ENCODE results near the gene TTC22.

The TTC22 gene

GRCh38 chr1:54795356-54795665, 5.8 kb downstream of the TTC22 start:
- TF ChIP-seq GATA2 (IDR thresholded peaks at IDR 0.05; ENCODE audit: low read depth, low read length) (no peak), GATA3 (IDR thresholded peaks at IDR 0.05; ENCODE audit: low read depth, low read length) (no peak)

- TF ChIP-seq GATA3 (IDR thresholded peaks at IDR 0.05; ENCODE audit: low read depth, low read length) (no peak), GATA2 (IDR thresholded peaks at IDR 0.05; ENCODE audit: low read depth, low read length) (no peak)
Observed at GRCh38 chr1:54794451-54795355, 6.4 kb downstream of the TTC22 start.

GRCh38 chr1:54792686-54793282, 8.3 kb downstream of the TTC22 start:
- TF ChIP-seq GATA2 (IDR thresholded peaks at IDR 0.05; ENCODE audit: low read depth, low read length) = peak; percentile 92
- TF ChIP-seq GATA3 (IDR thresholded peaks at IDR 0.05; ENCODE audit: low read depth, low read length) = 0 out of 2 replicates have a peak, but pooled peaks have one; percentile 35

GRCh38 chr1:54791880-54792522, 9.1 kb downstream of the TTC22 start:
- no peak for TF ChIP-seq GATA2 (IDR thresholded peaks at IDR 0.05; ENCODE audit: low read depth, low read length)
- no peak for TF ChIP-seq GATA3 (IDR thresholded peaks at IDR 0.05; ENCODE audit: low read depth, low read length)

- TF ChIP-seq GATA2 (IDR thresholded peaks at IDR 0.05; ENCODE audit: low read depth, low read length) = no peak
- no peak for TF ChIP-seq GATA3 (IDR thresholded peaks at IDR 0.05; ENCODE audit: low read depth, low read length)
Observed at GRCh38 chr1:54788459-54788858, 12.7 kb downstream of the TTC22 start.

GRCh38 chr1:54787604-54788003, 13.5 kb downstream of the TTC22 start:
- TF ChIP-seq GATA3 (IDR thresholded peaks at IDR 0.05; ENCODE audit: low read depth, low read length) (no peak), GATA2 (IDR thresholded peaks at IDR 0.05; ENCODE audit: low read depth, low read length) (no peak)

- no peak for TF ChIP-seq GATA2 (IDR thresholded peaks at IDR 0.05; ENCODE audit: low read depth, low read length)
- TF ChIP-seq GATA3 (IDR thresholded peaks at IDR 0.05; ENCODE audit: low read depth, low read length) = no peak
Observed at GRCh38 chr1:54786778-54787177, 14.3 kb downstream of the TTC22 start.

GRCh38 chr1:54784066-54784465, 17.1 kb downstream of the TTC22 start:
- TF ChIP-seq GATA2 (IDR thresholded peaks at IDR 0.05; ENCODE audit: low read depth, low read length) (no peak), GATA3 (IDR thresholded peaks at IDR 0.05; ENCODE audit: low read depth, low read length) (no peak)

- TF ChIP-seq GATA2 (IDR thresholded peaks at IDR 0.05; ENCODE audit: low read depth, low read length) (no peak), GATA3 (IDR thresholded peaks at IDR 0.05; ENCODE audit: low read depth, low read length) (no peak)
Observed at GRCh38 chr1:54782588-54782987, 18.5 kb downstream of the TTC22 start.

GRCh38 chr1:54782156-54782555, 19.0 kb downstream of the TTC22 start:
- TF ChIP-seq GATA3 (IDR thresholded peaks at IDR 0.05; ENCODE audit: low read depth, low read length) (no peak), GATA2 (IDR thresholded peaks at IDR 0.05; ENCODE audit: low read depth, low read length) (no peak)

- TF ChIP-seq GATA3 (IDR thresholded peaks at IDR 0.05; ENCODE audit: low read depth, low read length) (no peak), GATA2 (IDR thresholded peaks at IDR 0.05; ENCODE audit: low read depth, low read length) (no peak)
Observed at GRCh38 chr1:54781023-54781723, 19.9 kb downstream of the TTC22 start.

- no peak for TF ChIP-seq GATA2 (IDR thresholded peaks at IDR 0.05; ENCODE audit: low read depth, low read length)
- no peak for TF ChIP-seq GATA3 (IDR thresholded peaks at IDR 0.05; ENCODE audit: low read depth, low read length)
Observed at GRCh38 chr1:54777431-54777830, 23.7 kb downstream of the TTC22 start.

- no peak for TF ChIP-seq GATA2 (IDR thresholded peaks at IDR 0.05; ENCODE audit: low read depth, low read length)
- no peak for TF ChIP-seq GATA3 (IDR thresholded peaks at IDR 0.05; ENCODE audit: low read depth, low read length)
Observed at GRCh38 chr1:54777011-54777410, 24.1 kb downstream of the TTC22 start.
